Measurements from ENCODE around the gene CD86. TPM values are rescaled to one million over a fixed set of nuclear protein-coding genes. Genes with fewer than 3 reads are reported as not detected.

Gene CD86
- total RNA-seq, 1 donor: not detected

GRCh38 chr3:122088531-122088930 is 33.4 kb downstream of the CD86 start:
- no peak overlapping the region for H3K4me3 ChIP-seq (ENCODE audit: low read depth, low read length)
- no peak for DNase-seq (ENCODE audit: low read depth)
- no peak for TF ChIP-seq CTCF (IDR thresholded peaks at IDR 0.05; ENCODE audit: insufficient read depth, low read length)

- TF ChIP-seq CTCF (IDR thresholded peaks at IDR 0.05; ENCODE audit: insufficient read depth, low read length): no peak
- no peak for DNase-seq (ENCODE audit: low read depth)
- no peak overlapping the region for H3K4me3 ChIP-seq (ENCODE audit: low read depth, low read length)
Observed at GRCh38 chr3:122091602-122092295, 36.6 kb downstream of the CD86 start.

DNA sequence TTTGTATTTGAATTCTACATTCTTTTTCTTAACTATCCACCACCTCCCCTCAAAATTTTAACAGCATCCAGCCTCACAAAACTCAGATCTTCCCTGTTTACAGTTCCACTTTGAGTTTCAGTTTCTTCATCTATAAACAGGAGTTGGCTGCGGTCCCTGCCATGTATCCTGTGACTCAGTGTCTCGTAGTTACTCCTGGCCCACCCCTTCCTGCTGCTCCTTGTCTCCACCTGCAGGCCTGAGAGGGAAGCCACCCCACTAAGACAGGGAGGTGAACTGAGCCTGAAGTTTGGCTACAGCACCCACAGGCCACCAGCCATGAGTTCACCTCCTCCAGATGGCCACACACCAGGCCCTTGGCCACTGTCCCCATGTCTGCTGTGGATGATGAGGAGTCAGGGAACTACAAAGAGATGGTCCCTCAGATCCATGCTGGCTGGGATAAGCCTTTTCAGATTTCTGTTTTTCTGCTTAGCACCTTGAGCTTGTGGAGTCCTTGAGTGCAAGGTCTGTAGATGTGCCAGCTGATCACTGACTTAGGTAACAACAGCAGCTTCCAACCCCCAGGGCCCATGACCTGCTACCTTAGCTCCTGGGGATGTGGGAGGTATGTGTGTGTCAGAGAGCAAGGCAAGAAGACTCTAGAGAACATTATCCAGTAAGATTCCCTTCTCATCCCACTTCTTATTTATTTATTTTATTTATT is 37.5 kb downstream of the CD86 start:
- DNase-seq (ENCODE audit: low read depth): peak; percentile 21
- H3K4me3 ChIP-seq (ENCODE audit: low read depth, low read length): no peak overlapping the region
- peak; percentile 47 for TF ChIP-seq CTCF (IDR thresholded peaks at IDR 0.05; ENCODE audit: insufficient read depth, low read length)

DNA sequence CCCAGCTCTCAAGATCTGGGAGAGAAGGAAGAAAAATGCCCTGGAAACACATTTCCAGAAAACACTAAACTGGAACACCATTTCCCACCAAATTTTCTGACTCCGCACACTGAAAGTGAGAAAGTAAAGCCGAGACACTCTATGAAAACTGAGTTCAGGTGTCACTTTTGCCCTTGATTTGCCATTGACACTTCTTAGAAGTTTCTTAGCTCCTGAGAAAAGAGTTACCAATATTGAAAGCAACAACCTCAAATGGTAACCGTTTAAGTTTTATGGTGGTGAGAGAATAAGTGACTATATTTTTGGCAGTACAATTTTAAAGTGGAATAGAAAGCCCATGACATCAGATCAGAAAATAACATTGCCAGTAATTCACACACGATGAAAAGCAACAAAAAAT is 39.0 kb downstream of the CD86 start:
- no peak overlapping the region for H3K4me3 ChIP-seq (ENCODE audit: low read depth, low read length)
- DNase-seq (ENCODE audit: low read depth): no peak
- TF ChIP-seq CTCF (IDR thresholded peaks at IDR 0.05; ENCODE audit: insufficient read depth, low read length): no peak

- no peak for TF ChIP-seq CTCF (IDR thresholded peaks at IDR 0.05; ENCODE audit: insufficient read depth, low read length)
- H3K4me3 ChIP-seq (ENCODE audit: low read depth, low read length): no peak overlapping the region
- DNase-seq (ENCODE audit: low read depth): no peak
Observed at GRCh38 chr3:122094693-122095092, 39.5 kb downstream of the CD86 start.

GRCh38 chr3:122097141-122097540 is 42.0 kb downstream of the CD86 start:
- TF ChIP-seq CTCF (IDR thresholded peaks at IDR 0.05; ENCODE audit: insufficient read depth, low read length): no peak
- H3K4me3 ChIP-seq (ENCODE audit: low read depth, low read length): no peak overlapping the region
- no peak for DNase-seq (ENCODE audit: low read depth)

Measured in fibroblast of the aortic adventitia (primary cell).